GM13976 (cell line): ENCODE results near the gene SPEN.
"Not testable (repeated sequence)": the region's sequence is repeated elsewhere in the genome, so short reads cannot be mapped to it uniquely, and the experiment has no call there.

Source experiments
- DNase-seq: peaks from one replicate; pipeline ENCODE4 v3.0.0; 2012; ENCODE audit warnings: low spot score
- in situ Hi-C: fragments of 300-500 bp; cut with MboI; formaldehyde crosslinking; loops from one replicate; pipeline ENCODE4 v1.12.0; 2022; ENCODE audit warnings: low sequenced_read_pairs, mixed read lengths, inconsistent platforms; ENCODE audit not compliant: unreplicated experiment
- TF ChIP-seq, protein P1 (sequence below): IDR thresholded peaks from 2 replicates; pipeline ENCODE4 v1.5.1; 2012; ENCODE audit warnings: borderline replicate concordance, mild to moderate bottlenecking; ENCODE audit not compliant: insufficient read depth; ENCODE audit errors: extremely low read depth, missing control alignments, control extremely low read depth

SPEN gene

DNA sequence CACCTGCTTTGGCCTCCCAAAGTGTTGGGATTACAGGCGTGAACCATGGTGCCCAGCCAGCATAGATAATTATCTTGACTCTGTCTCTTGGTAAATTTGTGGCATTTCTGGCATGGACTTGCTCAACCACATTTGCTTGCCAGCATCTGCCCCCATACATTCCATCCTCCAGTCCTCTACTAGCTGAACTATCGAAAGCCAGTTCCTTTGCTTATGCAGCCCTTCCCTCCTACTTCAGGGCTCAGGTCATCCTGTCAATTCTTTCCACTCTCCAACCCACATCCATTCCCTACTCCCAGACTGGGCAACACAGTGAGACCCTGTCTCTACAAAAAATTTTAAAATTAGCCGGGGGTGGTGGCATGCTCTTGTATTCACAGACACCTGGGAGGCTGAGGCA lies 27.0 kb upstream of the SPEN start:
- in situ Hi-C loops, result loop anchor here (25.0 kb wide), 1 partner anchor 167 kb away; the partner anchor contains the start of gene ZBTB17
- DNase-seq, result no peak
- TF ChIP-seq, protein P1, sequence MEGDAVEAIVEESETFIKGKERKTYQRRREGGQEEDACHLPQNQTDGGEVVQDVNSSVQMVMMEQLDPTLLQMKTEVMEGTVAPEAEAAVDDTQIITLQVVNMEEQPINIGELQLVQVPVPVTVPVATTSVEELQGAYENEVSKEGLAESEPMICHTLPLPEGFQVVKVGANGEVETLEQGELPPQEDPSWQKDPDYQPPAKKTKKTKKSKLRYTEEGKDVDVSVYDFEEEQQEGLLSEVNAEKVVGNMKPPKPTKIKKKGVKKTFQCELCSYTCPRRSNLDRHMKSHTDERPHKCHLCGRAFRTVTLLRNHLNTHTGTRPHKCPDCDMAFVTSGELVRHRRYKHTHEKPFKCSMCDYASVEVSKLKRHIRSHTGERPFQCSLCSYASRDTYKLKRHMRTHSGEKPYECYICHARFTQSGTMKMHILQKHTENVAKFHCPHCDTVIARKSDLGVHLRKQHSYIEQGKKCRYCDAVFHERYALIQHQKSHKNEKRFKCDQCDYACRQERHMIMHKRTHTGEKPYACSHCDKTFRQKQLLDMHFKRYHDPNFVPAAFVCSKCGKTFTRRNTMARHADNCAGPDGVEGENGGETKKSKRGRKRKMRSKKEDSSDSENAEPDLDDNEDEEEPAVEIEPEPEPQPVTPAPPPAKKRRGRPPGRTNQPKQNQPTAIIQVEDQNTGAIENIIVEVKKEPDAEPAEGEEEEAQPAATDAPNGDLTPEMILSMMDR, result no peak

DNA sequence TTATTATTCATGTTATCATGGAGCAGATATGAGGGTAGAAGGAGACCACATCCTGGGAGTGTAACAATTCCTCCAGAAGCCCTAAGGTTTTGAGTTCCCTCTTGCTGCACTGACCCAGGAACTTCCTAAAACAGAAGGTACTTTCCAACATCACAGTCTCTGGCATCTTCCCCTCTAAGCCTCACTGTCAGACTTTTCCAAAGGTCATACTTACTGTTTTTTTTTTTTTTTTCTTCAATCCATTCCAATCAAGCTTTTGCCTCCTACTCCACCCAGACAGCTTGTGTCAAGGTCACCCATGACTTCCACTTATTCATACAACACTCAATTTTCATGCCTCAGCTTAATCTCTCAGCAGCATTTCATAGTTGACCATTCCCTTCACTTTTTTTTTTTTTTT lies 21.7 kb upstream of the SPEN start:
- TF ChIP-seq, protein P1, result no peak
- in situ Hi-C loops, result no loop called here
- DNase-seq, result no peak

DNA sequence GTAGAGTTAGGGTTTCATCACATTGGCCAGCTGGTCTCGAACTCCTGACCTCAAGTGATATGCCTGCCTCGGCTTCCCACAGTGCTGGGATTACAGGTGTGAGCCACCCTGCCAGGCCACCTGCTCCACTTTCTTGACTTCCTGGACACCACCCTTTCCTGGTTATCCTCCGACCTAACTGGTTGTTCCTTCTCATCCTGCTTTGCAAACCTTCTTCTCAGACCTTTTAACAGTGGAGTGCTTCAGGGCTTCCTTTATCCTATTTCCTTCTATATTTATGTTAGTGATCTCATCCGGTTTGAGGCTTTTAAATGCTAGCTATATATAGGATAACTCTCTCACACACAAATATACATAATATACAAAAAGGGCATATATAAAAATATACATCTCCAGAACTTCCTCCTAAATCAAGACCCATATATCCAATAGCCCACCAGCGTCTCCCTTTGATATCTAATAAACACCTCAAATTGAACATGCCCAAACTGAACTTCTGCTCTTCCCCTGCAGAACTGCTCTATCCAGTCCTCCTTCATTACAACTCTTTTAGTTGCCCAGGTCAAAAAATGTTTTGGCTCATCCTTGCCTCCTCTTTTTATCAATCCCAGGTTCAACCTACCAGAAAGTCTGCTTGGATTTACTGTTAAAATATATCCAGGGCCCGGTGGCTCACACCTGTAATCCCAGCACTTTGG lies 20.5 kb upstream of the SPEN start:
- no peak for DNase-seq
- TF ChIP-seq, protein P1, result no peak
- in situ Hi-C loops, result no loop called here

DNA sequence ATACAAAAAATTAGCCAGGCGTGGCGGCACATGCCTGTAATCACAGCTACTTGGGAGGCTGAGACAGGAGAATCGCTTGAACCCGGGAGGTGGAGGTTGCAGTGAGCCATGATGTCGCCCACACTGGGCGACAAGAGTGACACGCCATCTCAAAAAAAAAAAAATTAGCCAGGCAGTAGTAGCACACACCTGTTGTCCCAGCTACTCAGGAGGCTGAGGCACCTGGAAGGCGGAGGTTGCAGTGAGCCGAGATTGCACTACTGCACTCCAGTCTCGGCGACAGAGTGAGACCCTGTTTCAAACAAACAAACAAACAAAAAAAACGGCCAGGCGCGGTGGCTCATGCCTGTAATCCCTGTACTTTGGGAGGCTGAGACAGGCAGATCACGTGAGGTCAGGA lies 19.9 kb upstream of the SPEN start:
- in situ Hi-C loops, DNase-seq: not testable (repeated sequence)

DNA sequence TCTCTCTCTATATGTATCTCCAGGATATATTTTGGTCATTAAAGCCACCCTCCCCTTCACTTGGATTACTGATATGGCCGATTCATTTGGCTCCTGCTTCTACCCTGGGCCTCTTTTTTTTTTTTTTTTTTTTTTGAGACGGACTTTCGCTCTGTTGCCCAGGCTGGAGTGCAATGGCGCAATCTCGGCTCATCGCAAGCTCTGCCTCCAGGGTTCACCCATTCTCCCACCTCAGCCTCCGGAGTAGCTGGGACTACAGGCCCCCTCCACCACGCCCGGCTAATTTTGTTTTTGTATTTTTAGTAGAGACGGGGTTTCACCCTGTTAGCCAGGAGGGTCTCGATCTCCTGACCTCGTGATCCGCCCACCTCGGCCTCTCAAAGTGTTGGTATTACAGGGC lies 18.6 kb upstream of the SPEN start:
- in situ Hi-C loops, DNase-seq: not testable (repeated sequence)

DNA sequence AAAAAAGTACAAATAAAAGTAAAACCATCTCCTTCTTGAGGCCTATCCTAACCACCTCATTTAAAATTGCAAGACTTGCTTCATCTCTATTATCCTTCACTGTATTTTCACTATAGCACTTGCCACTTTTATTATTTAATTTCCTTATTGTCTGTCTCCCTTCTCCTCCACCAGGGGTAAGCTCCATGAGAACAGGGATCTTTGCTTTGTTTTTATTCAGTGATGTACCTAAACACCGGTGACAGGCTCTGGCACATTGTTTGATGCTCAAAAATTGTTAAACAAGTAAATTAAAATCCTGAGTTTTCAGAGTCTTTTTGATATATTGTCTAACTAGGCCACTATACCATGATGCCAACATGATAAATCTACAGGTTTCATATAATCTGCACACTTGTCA lies 17.2 kb upstream of the SPEN start:
- TF ChIP-seq, protein P1, result no peak
- in situ Hi-C loops, result no loop called here
- no peak for DNase-seq

DNA sequence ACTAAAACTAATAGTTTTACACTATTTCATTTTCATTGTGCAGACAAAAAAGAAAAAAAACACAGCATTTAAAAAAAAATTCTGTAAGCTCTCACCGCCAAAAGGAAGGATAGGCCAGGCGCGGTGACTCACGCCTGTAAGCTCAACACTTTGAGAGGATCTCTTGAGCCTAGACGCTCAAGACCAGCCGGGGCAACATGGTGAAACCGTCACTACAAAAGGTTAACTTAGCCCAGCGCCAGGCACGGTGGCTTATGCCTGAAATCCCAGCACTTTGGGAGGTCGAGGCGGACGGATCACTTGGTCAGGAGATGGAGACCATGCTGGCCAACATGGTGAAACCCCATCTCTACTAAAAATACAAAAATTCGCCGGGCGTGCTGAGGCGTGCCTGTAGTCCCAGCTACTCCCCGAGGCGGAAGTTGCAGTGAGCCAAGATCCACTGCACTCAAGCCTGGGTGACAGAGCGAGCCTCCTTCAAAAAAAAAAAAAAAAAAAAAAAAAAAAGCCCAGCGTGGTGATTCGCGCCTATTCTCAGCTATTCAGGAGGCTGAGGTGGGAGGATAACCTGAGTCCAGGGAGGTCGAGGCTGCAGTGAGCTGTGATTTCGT lies 14.3 kb upstream of the SPEN start:
- no peak for DNase-seq
- in situ Hi-C loops, result no loop called here
- TF ChIP-seq, protein P1, result no peak
